BJ (cell line): Measurements from ENCODE around the gene DPP10. TPM values are rescaled to one million over a fixed set of nuclear protein-coding genes. Genes with fewer than 3 reads are reported as not detected.

Experiments used
- CTCF ChIA-PET: fragments of 350-600 bp; formaldehyde crosslinking; extraction: SDS; loops from one replicate; lab custom pipeline; 2021; ENCODE audit warnings: antibody characterized with exemption, inconsistent platforms; lab: Yijun Ruan, JAX
- POLR2A ChIA-PET: fragments of 300-600 bp; sonication (Branson Sonifier 250); formaldehyde crosslinking; extraction: SDS; loops from one replicate; lab custom pipeline; 2021; ENCODE audit warnings: antibody characterized with exemption; lab: Charles Lee
- DNase-seq: peaks from one replicate; pipeline ENCODE4 v3.0.0-alpha.2; 2011; ENCODE audit warnings: low read depth
- H3K27me3 ChIP-seq: 2 replicates; pipeline ENCODE4 v1.6.0; 2011; ENCODE audit warnings: low read length; ENCODE audit not compliant: control insufficient read depth, insufficient read depth
- H3K36me3 ChIP-seq: 2 replicates; pipeline ENCODE4 v1.5.1; 2011; ENCODE audit warnings: low read length; ENCODE audit not compliant: control insufficient read depth, insufficient read depth
- H3K4me3 ChIP-seq: 2 replicates; pipeline ENCODE4 v1.5.1; 2011; ENCODE audit warnings: low read depth, mild to moderate bottlenecking, control low read depth, low read length
- polyA plus RNA-seq: library from polyadenylated mRNA; depleted of rRNA; stranded (reverse); fragments of >200 nt; gene quantifications from 2 replicates; pipeline ENCODE4 v1.2.3, GENCODE V29; 2011
- TF ChIP-seq, protein P1 (sequence below): IDR thresholded peaks from 2 replicates; pipeline ENCODE4 v1.5.1; 2011; ENCODE audit warnings: low read depth, mild to moderate bottlenecking, control low read depth, inconsistent platforms, low read length, moderate library complexity; ENCODE audit not compliant: insufficient read depth

The DPP10 gene
- polyA plus RNA-seq, 1 experiment = not detected

- H3K36me3 ChIP-seq = no peaks in the 10 kb centered on the region
- H3K4me3 ChIP-seq = no peak overlapping the region
- POLR2A ChIA-PET = no interaction called here
- H3K27me3 ChIP-seq = no peaks in the 10 kb centered on the region
- CTCF ChIA-PET = no interaction called here
- no peak for DNase-seq
- TF ChIP-seq, protein P1, sequence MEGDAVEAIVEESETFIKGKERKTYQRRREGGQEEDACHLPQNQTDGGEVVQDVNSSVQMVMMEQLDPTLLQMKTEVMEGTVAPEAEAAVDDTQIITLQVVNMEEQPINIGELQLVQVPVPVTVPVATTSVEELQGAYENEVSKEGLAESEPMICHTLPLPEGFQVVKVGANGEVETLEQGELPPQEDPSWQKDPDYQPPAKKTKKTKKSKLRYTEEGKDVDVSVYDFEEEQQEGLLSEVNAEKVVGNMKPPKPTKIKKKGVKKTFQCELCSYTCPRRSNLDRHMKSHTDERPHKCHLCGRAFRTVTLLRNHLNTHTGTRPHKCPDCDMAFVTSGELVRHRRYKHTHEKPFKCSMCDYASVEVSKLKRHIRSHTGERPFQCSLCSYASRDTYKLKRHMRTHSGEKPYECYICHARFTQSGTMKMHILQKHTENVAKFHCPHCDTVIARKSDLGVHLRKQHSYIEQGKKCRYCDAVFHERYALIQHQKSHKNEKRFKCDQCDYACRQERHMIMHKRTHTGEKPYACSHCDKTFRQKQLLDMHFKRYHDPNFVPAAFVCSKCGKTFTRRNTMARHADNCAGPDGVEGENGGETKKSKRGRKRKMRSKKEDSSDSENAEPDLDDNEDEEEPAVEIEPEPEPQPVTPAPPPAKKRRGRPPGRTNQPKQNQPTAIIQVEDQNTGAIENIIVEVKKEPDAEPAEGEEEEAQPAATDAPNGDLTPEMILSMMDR = no peak
These were observed 917.1 kb downstream of the DPP10 start for GRCh38 chr2:115359550-115359949.

GRCh38 chr2:115364093-115364492, 921.7 kb downstream of the DPP10 start:
- POLR2A ChIA-PET = no interaction called here
- CTCF ChIA-PET = no interaction called here
- TF ChIP-seq, protein P1 = no peak
- Histone ChIP-seq H3K4me3 (no peak overlapping the region), H3K27me3 (no peaks in the 10 kb centered on the region), H3K36me3 (no peaks in the 10 kb centered on the region)
- DNase-seq = no peak

- TF ChIP-seq, protein P1 = no peak
- Histone ChIP-seq H3K27me3 (no peaks in the 10 kb centered on the region), H3K36me3 (no peaks in the 10 kb centered on the region), H3K4me3 (no peak overlapping the region)
- no peak for DNase-seq
- ChIA-PET POLR2A (no interaction called here), CTCF (interaction anchor here (0.5 to 0.7 kb wide), 2 partner anchors 18 to 325 kb away, joined by 3 read pairs; no protein-coding TSS in a partner anchor)
These were observed 927.0 kb downstream of the DPP10 start for GRCh38 chr2:115369400-115369799.

- Histone ChIP-seq H3K4me3 (no peak overlapping the region), H3K36me3 (no peaks in the 10 kb centered on the region), H3K27me3 (no peaks in the 10 kb centered on the region)
- TF ChIP-seq, protein P1 = no peak
- CTCF ChIA-PET = interaction anchor here (1.2 kb wide), 1 partner anchor 14 kb away, joined by 3 read pairs; no protein-coding TSS in a partner anchor
- POLR2A ChIA-PET = no interaction called here
- no peak for DNase-seq
These were observed 932.5 kb downstream of the DPP10 start for GRCh38 chr2:115374981-115375380.

DNA sequence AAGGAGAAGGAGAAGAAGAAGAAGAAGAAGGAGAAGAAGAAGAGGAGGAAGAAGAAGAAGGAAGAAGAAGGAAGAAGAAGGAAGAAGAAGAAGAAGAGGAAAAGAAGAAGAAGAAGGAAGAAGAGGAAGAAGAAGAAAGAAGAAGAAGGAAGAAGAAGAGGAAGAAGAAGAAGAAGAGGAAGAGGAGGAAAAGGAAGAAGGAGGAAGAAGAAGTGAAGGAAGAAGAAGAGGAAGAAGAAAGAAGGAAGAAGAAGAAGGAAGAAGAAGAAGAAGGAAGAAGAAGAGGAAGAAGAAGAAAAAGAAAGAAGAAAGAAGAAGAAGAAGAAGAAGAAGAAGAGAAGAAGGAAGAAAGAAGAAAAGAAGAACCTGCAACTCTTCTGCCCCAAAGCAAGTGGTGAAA, 942.0 kb downstream of the DPP10 start:
- TF ChIP-seq, protein P1 = no peak
- Histone ChIP-seq H3K27me3 (no peaks in the 10 kb centered on the region), H3K36me3 (no peaks in the 10 kb centered on the region), H3K4me3 (no peak overlapping the region)
- no peak for DNase-seq
- POLR2A ChIA-PET = no interaction called here
- CTCF ChIA-PET = no interaction called here
